Endodermal cell (in vitro differentiated cells): Measurements from ENCODE around the gene NINJ2. TPM values are rescaled to one million over a fixed set of nuclear protein-coding genes. Genes with fewer than 3 reads are reported as not detected.

ENCODE experiments used
- DNase-seq: peaks from one replicate; pipeline ENCODE4 v3.0.0-alpha.2; 2017
- H3K27ac ChIP-seq: 2 replicates; pipeline ENCODE4 v1.5.1; 2013; ENCODE audit warnings: mild to moderate bottlenecking, low read depth, low read length, moderate library complexity
- H3K27me3 ChIP-seq: 2 replicates; pipeline ENCODE4 v1.6.1; 2013; ENCODE audit warnings: mild to moderate bottlenecking, low read length, moderate library complexity; ENCODE audit not compliant: insufficient read depth, control insufficient read depth, poor library complexity, severe bottlenecking
- H3K36me3 ChIP-seq: 2 replicates; pipeline ENCODE4 v1.7.0; 2013; ENCODE audit warnings: mild to moderate bottlenecking, low read length, moderate library complexity; ENCODE audit not compliant: control insufficient read depth, insufficient read depth
- H3K4me1 ChIP-seq: one replicate; pipeline ENCODE4 v1.7.0; 2013; ENCODE audit warnings: low read length; ENCODE audit not compliant: control insufficient read depth, insufficient read depth
- H3K4me3 ChIP-seq: 2 replicates; pipeline ENCODE4 v1.5.1; 2013; ENCODE audit warnings: mild to moderate bottlenecking, low read length, moderate library complexity
- H3K9ac ChIP-seq: 2 replicates; pipeline ENCODE4 v1.6.1; 2013; ENCODE audit warnings: mild to moderate bottlenecking, low read length, moderate library complexity; ENCODE audit not compliant: poor library complexity, severe bottlenecking; ENCODE audit errors: extremely low read depth
- H3K9me3 ChIP-seq: 2 replicates; pipeline ENCODE4 v1.6.1; 2013; ENCODE audit warnings: mild to moderate bottlenecking, low read length, moderate library complexity; ENCODE audit not compliant: control insufficient read depth
- H3K27ac Mint-ChIP-seq: 2 replicates; pipeline ENCODE4 v1.8.0; 2020; ENCODE audit warnings: mixed read lengths
- H3K27me3 Mint-ChIP-seq: 2 replicates; pipeline ENCODE4 v1.8.0; 2021; ENCODE audit warnings: mild to moderate bottlenecking, mixed read lengths; ENCODE audit not compliant: insufficient read depth
- H3K36me3 Mint-ChIP-seq: 2 replicates; pipeline ENCODE4 v1.8.0; 2020; ENCODE audit warnings: low read depth, mixed read lengths
- H3K4me1 Mint-ChIP-seq: 2 replicates; pipeline ENCODE4 v1.8.0; 2020; ENCODE audit warnings: mixed read lengths
- H3K4me3 Mint-ChIP-seq: 2 replicates; pipeline ENCODE4 v1.8.0; 2020; ENCODE audit warnings: mild to moderate bottlenecking, moderate library complexity, mixed read lengths
- H3K9me3 Mint-ChIP-seq: 2 replicates; pipeline ENCODE4 v1.8.0; 2020; ENCODE audit warnings: mild to moderate bottlenecking, mixed read lengths
- WGBS, 2 experiments: methylation state at CpG; one replicate each; pipeline versions ENCODE4 v1.1.5 to v1.1.7; 2013; ENCODE audit warnings: missing lambda C conversion rate in 2 of 2, mixed read lengths in 1 of 2; ENCODE audit not compliant: insufficient coverage in 1 of 2, insufficient read length in 1 of 2; 5-methylcytosine and 5-hydroxymethylcytosine counted together
- total RNA-seq, 2 donors: library from RNA; stranded (reverse); fragmentation: NEBNext Ultra II Directional in 1 of 2; extraction: Animal tissue kit (Norgen Biotek cat#: 25700) in 1 of 2; gene quantifications; 2 replicates in 1 of 2; 3 replicates in 1 of 2; pipeline ENCODE4 v1.2.1, GENCODE V29; 2021
- TF ChIP-seq, protein P1 (sequence below): fragments of 200-600 bp; sonication (generic); conservative IDR thresholded peaks from 2 replicates; pipeline ENCODE4 v1.5.0; 2021; ENCODE audit warnings: antibody characterized with exemption, mild to moderate bottlenecking

NINJ2 gene
- total RNA-seq, 2 donors from 2014 or later: 0.73 to 5.1 TPM

DNA sequence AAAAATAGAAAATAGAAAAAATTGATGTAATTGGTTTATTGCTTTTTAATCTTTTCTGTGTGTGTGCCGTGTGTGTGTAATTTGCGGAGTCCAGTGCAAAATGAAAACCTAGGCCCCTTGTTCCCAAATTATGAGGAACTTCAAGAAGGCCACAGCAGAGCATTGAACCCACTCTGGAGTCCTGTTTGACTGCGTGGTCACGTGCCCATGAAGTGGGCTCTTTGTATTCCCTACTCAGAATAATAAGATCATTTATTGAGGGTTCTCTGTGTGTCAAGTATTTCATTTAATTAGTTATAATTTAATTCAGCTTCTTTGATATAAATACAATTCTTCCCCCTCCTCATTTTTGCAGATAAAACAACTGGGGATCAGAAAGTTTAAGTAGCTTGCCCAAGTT, 12.3 kb upstream of the NINJ2 start:
- Mint-ChIP-seq H3K27me3 (peaks cover 16% of the 10 kb centered on the region), H3K9me3 (no peaks in the 10 kb centered on the region), H3K27ac (no peak overlapping the region), H3K36me3 (no peaks in the 10 kb centered on the region), H3K4me3 (no peak overlapping the region), H3K4me1 (peaks cover 23% of the 10 kb centered on the region)
- H3K4me1 ChIP-seq: no peaks in the 10 kb centered on the region
- H3K27ac ChIP-seq: no peak overlapping the region
- H3K9ac ChIP-seq: no peak overlapping the region
- H3K36me3 ChIP-seq: no peaks in the 10 kb centered on the region
- WGBS, 2 experiments: 94 to 100% methylated on average over 2 to 4 of the region's 4 CpGs
- no peak for DNase-seq
- H3K9me3 ChIP-seq: no peaks in the 10 kb centered on the region
- no peak overlapping the region for H3K4me3 ChIP-seq
- no peaks in the 10 kb centered on the region for H3K27me3 ChIP-seq
- TF ChIP-seq, protein P1, sequence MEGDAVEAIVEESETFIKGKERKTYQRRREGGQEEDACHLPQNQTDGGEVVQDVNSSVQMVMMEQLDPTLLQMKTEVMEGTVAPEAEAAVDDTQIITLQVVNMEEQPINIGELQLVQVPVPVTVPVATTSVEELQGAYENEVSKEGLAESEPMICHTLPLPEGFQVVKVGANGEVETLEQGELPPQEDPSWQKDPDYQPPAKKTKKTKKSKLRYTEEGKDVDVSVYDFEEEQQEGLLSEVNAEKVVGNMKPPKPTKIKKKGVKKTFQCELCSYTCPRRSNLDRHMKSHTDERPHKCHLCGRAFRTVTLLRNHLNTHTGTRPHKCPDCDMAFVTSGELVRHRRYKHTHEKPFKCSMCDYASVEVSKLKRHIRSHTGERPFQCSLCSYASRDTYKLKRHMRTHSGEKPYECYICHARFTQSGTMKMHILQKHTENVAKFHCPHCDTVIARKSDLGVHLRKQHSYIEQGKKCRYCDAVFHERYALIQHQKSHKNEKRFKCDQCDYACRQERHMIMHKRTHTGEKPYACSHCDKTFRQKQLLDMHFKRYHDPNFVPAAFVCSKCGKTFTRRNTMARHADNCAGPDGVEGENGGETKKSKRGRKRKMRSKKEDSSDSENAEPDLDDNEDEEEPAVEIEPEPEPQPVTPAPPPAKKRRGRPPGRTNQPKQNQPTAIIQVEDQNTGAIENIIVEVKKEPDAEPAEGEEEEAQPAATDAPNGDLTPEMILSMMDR: no peak

DNA sequence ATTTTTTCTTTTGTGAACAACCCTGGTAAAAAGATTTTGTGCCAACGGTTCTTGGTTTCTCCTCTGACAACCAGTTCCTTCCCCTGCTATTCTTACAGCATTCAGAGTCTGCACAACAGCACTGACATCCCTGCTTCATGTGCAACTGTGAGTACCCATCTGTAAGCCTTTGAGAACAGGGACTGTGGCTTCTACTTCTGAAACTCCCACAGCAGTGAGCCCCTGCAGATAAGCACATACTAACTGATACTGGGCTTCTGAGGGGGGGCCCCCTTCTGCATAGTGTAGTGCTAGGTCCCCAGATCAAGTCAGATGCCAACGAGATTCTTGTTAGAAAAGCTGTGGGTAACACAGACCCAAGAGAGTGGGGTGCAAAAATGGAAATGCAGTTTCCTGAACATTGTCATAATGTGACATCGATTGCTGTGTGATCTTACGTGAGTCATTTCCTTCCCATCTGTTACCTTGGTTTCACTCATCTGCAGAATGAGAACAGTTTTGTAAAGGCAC, 11.1 kb upstream of the NINJ2 start:
- H3K27me3 Mint-ChIP-seq: peaks cover 17% of the 10 kb centered on the region
- H3K4me3 Mint-ChIP-seq: no peak overlapping the region
- H3K9me3 ChIP-seq: no peaks in the 10 kb centered on the region

DNA sequence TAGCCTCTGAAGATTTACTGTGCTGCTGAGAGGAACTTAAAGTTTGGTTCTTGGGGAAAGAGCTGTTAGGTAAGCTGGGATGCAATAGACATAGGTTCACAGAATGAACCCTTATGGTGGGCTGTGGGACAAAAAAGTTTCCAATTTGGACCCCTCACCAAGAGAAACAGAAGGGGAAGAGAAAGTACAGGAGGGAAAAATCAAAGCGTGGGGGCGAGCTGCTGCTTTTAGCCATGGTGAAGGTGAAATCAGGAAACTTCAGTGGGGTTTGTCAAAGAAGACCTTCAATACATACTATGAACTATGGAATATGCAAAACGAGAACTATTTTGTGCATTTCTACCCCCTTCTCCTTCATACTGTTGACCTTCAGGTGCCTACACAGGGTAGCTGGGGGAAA, 10.6 kb upstream of the NINJ2 start:
- Mint-ChIP-seq H3K36me3 (no peaks in the 10 kb centered on the region), H3K4me1 (peaks cover 23% of the 10 kb centered on the region), H3K27ac (no peak overlapping the region), H3K9me3 (no peaks in the 10 kb centered on the region), H3K4me3 (no peak overlapping the region), H3K27me3 (peaks cover 20% of the 10 kb centered on the region)
- H3K36me3 ChIP-seq: no peaks in the 10 kb centered on the region
- no peak overlapping the region for H3K4me3 ChIP-seq
- H3K9ac ChIP-seq: no peak overlapping the region
- H3K4me1 ChIP-seq: no peaks in the 10 kb centered on the region
- 92 to 94% methylated on average over 2 to 3 of the region's 3 CpGs for WGBS, 2 experiments
- TF ChIP-seq, protein P1: no peak
- no peak overlapping the region for H3K27ac ChIP-seq
- no peaks in the 10 kb centered on the region for H3K27me3 ChIP-seq
- no peaks in the 10 kb centered on the region for H3K9me3 ChIP-seq
- peak; percentile 13 for DNase-seq

More for the DNA sequence above, 11.1 kb upstream of the NINJ2 start:
- Mint-ChIP-seq H3K27ac (no peak overlapping the region), H3K4me1 (peaks cover 23% of the 10 kb centered on the region), H3K9me3 (no peaks in the 10 kb centered on the region), H3K36me3 (no peaks in the 10 kb centered on the region)
- no peak overlapping the region for H3K27ac ChIP-seq
- no peaks in the 10 kb centered on the region for H3K27me3 ChIP-seq
- no peak overlapping the region for H3K4me3 ChIP-seq
- no peak overlapping the region for H3K9ac ChIP-seq
- WGBS, 2 experiments: 76 to 80% methylated on average over 4 of the region's 4 CpGs
- no peaks in the 10 kb centered on the region for H3K36me3 ChIP-seq
- peak; percentile 23 for DNase-seq
- TF ChIP-seq, protein P1: no peak
- no peaks in the 10 kb centered on the region for H3K4me1 ChIP-seq
